ENCODE measurements around the gene ANKRD45.

GRCh38 chr1:173628888-173629287 lies 40.8 kb downstream of the ANKRD45 start:
- no peak for TF ChIP-seq CTCF (IDR thresholded peaks at IDR 0.05; ENCODE audit: low read depth, low read length, poor library complexity, severe bottlenecking)
- TF ChIP-seq EZH2phosphoT487 (IDR thresholded peaks at IDR 0.05; ENCODE audit: borderline replicate concordance, low read length) = no peak
